ENCODE measurements around the gene RMDN2. TPM values are rescaled to one million over a fixed set of nuclear protein-coding genes. Genes with fewer than 3 reads are reported as not detected.
"Not testable (repeated sequence)": the region's sequence is repeated elsewhere in the genome, so short reads cannot be mapped to it uniquely, and the experiment has no call there.

RMDN2 gene
- total RNA-seq, 4 donors from 2014 or later = 9.6 to 14.4 (median 12.0) TPM

DNA sequence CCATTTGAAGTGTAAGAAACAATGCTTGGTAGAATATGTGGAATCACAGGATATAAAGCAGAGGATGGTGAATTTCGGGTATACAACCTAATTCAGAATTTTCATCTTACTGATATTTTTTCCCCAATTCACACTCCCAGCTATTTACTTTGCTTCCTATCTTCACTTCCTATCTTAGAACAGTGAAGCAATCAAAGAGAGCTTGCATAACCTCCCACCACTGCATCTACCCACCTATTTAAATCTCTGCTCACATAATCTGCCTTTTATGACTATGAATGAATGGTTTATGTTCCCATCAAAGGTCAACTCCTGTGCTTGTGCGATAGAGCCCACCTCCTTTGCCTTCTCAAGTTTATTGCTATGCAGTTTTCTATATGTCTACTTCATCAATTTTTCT, 3.3 kb downstream of the RMDN2 start:
- no peaks in the 10 kb centered on the region for H3K9me3 ChIP-seq
- TF ChIP-seq EP300 (IDR thresholded peaks at IDR 0.05) (peak in 1 of 2 donors; percentile 66), POLR2A (IDR thresholded peaks at IDR 0.05) (no peak)
- TF ChIP-seq, protein P1, sequence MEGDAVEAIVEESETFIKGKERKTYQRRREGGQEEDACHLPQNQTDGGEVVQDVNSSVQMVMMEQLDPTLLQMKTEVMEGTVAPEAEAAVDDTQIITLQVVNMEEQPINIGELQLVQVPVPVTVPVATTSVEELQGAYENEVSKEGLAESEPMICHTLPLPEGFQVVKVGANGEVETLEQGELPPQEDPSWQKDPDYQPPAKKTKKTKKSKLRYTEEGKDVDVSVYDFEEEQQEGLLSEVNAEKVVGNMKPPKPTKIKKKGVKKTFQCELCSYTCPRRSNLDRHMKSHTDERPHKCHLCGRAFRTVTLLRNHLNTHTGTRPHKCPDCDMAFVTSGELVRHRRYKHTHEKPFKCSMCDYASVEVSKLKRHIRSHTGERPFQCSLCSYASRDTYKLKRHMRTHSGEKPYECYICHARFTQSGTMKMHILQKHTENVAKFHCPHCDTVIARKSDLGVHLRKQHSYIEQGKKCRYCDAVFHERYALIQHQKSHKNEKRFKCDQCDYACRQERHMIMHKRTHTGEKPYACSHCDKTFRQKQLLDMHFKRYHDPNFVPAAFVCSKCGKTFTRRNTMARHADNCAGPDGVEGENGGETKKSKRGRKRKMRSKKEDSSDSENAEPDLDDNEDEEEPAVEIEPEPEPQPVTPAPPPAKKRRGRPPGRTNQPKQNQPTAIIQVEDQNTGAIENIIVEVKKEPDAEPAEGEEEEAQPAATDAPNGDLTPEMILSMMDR (IDR thresholded peaks at IDR 0.05) = no peak

DNA sequence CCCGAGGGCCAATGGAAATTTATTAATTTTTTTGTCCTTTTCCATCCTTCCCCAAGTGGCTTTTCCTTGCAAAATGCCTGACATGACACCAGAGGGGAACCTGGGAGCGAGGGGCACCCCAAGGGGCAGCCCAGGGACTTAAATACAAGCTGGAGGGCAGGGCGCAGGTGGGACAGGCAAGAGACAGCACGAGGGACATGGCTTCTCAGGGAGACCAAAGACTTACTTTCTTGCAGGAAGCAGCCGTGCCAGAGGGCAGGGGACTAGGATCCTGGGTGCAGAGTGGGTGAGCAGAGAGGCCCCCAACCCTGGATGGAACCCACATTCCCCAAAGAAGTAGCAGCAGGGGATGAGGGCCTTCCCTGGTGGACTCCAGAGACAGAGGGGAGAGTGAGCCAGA, 5.3 kb downstream of the RMDN2 start:
- peak overlapping the region in 1 of 4 donors; percentile 14 for H3K4me3 ChIP-seq
- H3K36me3 ChIP-seq; H3K9me3 ChIP-seq; H3K27me3 ChIP-seq; DNase-seq (ENCODE audit: low spot score in 2 of 2): not testable (repeated sequence)
- H3K4me1 ChIP-seq = peaks cover 0 to 22% (median 0%) of the 10 kb centered on the region in 4 donors
- 72 to 77% methylated on average over 5 of the region's 5 CpGs for WGBS, 2 donors
- H3K27ac ChIP-seq = peak overlapping the region in 1 of 4 donors; percentile 71

More for the DNA sequence above, 3.3 kb downstream of the RMDN2 start:
- 51 to 61% methylated on average over 2 of the region's 2 CpGs for WGBS, 2 donors
- no peak overlapping the region for H3K4me3 ChIP-seq
- no peak for DNase-seq (ENCODE audit: low spot score in 2 of 2)
- H3K36me3 ChIP-seq = peaks cover 0 to 6% (median 0%) of the 10 kb centered on the region in 3 donors
- H3K27ac ChIP-seq = peak overlapping the region in 3 of 4 donors; percentile 18 to 71 (median 32)
- no peaks in the 10 kb centered on the region for H3K27me3 ChIP-seq
- peaks cover 0 to 18% (median 0%) of the 10 kb centered on the region in 4 donors for H3K4me1 ChIP-seq

- not testable (repeated sequence) for DNase-seq (ENCODE audit: low spot score in 2 of 2)
- 90 to 91% methylated on average over 7 to 12 of the region's 28 CpGs for WGBS, 2 donors
Measured at GRCh38 chr2:37932873-37933272, 7.8 kb downstream of the RMDN2 start.

GRCh38 chr2:37934591-37935513, 9.8 kb downstream of the RMDN2 start:
- peaks cover 0 to 8% (median 0%) of the 10 kb centered on the region in 4 donors for H3K9me3 ChIP-seq
- no peaks in the 10 kb centered on the region for H3K27me3 ChIP-seq
- WGBS, 2 donors = 52 to 54% methylated on average over 7 of the region's 7 CpGs
- H3K4me3 ChIP-seq = peak overlapping the region in 1 of 4 donors; percentile 9
- H3K4me1 ChIP-seq = peaks cover 0 to 10% (median 0%) of the 10 kb centered on the region in 4 donors
- TF ChIP-seq POLR2A (IDR thresholded peaks at IDR 0.05) (no peak), EP300 (IDR thresholded peaks at IDR 0.05) (no peak)
- TF ChIP-seq, protein P1 (IDR thresholded peaks at IDR 0.05) = no peak
- DNase-seq (ENCODE audit: low spot score in 2 of 2) = no peak
- peaks cover 0 to 6% (median 0%) of the 10 kb centered on the region in 3 donors for H3K36me3 ChIP-seq
- H3K27ac ChIP-seq = peak overlapping the region in 1 of 4 donors; percentile 31

More at GRCh38 chr2:37932873-37933272, 7.8 kb downstream of the RMDN2 start:
- H3K9me3 ChIP-seq, H3K4me3 ChIP-seq, H3K27ac ChIP-seq, H3K36me3 ChIP-seq, H3K27me3 ChIP-seq: not testable (repeated sequence)
- H3K4me1 ChIP-seq = peaks cover 0 to 10% (median 0%) of the 10 kb centered on the region in 4 donors

- H3K4me1 ChIP-seq = peaks cover 0 to 10% (median 0%) of the 10 kb centered on the region in 4 donors
- WGBS, 2 donors = 68 to 69% methylated on average over 1 of the region's 1 CpG
- H3K27me3 ChIP-seq; H3K27ac ChIP-seq; DNase-seq (ENCODE audit: low spot score in 2 of 2); H3K36me3 ChIP-seq; H3K4me3 ChIP-seq: not testable (repeated sequence)
- H3K9me3 ChIP-seq = peaks cover 0 to 13% (median 0%) of the 10 kb centered on the region in 4 donors
Measured at GRCh38 chr2:37937568-37937967, 12.5 kb downstream of the RMDN2 start.

DNA sequence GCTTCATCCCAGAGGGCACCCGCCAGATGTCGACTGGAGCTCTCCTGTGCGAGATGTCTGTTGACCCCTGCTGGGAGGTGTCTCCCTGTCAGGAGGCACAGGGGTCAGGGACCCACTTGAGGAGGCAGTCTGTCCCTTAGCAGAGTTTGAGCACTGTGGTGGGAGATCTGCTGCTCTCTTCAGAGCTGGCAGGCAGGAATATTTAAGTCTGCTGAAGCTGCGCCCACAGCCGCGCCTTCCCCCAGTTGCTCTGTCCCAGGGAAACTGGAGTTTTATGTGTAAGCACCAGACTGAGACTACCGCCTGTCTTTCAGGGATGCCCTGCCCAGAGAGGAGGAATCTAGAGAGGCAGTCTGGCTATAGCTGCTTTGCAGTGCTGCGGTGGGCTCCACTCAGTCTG, 16.2 kb downstream of the RMDN2 start:
- DNase-seq (ENCODE audit: low spot score in 2 of 2); H3K36me3 ChIP-seq; H3K4me3 ChIP-seq; H3K27ac ChIP-seq; H3K27me3 ChIP-seq; H3K4me1 ChIP-seq: not testable (repeated sequence)
- peaks cover 0 to 13% (median 0%) of the 10 kb centered on the region in 4 donors for H3K9me3 ChIP-seq
- 98 to 99% methylated on average over 8 of the region's 8 CpGs for WGBS, 2 donors

DNA sequence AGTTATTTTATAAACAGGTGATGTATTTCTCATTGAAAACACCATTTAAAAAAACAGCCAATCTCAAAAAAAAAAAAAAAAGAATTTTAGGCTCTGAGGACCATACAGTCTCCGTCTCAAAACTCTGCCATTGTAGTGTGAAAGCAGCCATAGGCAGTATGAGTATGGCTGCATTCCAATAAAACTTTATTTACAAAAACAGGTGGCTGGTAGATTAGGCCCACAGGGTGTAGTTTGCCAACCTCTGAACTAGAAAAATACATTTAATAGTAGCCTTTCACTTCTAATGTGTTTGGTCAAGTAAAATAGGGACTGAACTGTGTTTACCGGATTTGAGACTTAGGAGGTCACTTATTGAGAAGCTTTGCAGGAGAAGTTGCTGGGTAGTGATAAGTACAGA, 19.2 kb downstream of the RMDN2 start:
- no peaks in the 10 kb centered on the region for H3K27me3 ChIP-seq
- WGBS, 2 donors = 89 to 94% methylated on average over 2 of the region's 2 CpGs
- TF ChIP-seq POLR2A (IDR thresholded peaks at IDR 0.05) (no peak), EP300 (IDR thresholded peaks at IDR 0.05) (no peak)
- TF ChIP-seq, protein P1 (IDR thresholded peaks at IDR 0.05) = no peak
- no peak overlapping the region for H3K4me3 ChIP-seq
- DNase-seq (ENCODE audit: low spot score in 2 of 2) = no peak
- no peaks in the 10 kb centered on the region for H3K36me3 ChIP-seq
- H3K27ac ChIP-seq = no peak overlapping the region
- no peaks in the 10 kb centered on the region for H3K4me1 ChIP-seq
- peaks cover 0 to 6% (median 0%) of the 10 kb centered on the region in 4 donors for H3K9me3 ChIP-seq

Data from tibial nerve (tissue), 4 donors.